Measurements from ENCODE around the gene NXT1. TPM values are rescaled to one million over a fixed set of nuclear protein-coding genes. Genes with fewer than 3 reads are reported as not detected.

The NXT1 gene
- total RNA-seq, 3 donors from 2014 or later, result 9.9 to 12.9 (median 10.6) TPM

DNA sequence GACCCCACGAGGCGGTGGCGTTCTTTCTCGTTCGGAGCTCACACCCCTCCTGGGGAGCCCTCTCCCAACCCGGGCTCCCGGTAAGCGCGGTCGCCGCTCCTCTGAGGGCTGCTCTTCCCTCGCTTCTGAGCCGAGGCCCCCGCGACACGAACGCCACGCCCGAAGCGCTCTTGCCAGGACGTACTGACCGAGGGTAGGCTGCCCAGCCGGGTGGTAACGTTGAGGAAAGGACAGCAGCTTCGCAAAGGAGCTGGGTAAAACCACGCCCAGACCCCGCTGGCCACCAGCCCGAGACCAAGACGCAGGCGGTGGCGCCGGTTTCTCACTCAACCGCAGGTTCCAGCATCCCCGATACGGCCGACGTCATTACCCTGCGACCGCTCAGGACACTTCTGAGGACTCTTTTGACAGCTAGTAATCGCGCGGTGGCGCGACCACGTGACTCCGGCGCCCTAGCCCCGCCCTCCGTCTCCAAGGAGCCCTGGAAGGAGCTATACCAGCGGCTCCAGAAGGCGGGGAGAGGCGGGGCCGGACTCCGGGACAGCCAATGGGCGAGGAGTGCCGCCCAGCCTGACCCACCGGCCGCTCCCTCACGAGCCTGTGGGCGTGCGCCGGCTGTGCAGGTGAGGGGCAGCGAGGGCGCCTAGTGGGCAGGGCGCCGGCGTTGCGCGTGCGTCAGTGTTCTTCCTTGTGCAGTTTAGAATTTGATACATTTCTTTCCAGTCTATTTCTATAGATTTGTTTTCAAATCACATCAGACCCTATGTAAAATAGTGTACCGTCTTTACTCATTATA is 7.4 kb downstream of the NXT1 start:
- Histone ChIP-seq H3K36me3 (ENCODE audit: low read depth) (peaks cover 4% of the 10 kb centered on the region), H3K4me3 (peak overlapping the region; percentile 43), H3K9me3 (no peaks in the 10 kb centered on the region), H3K4me1 (ENCODE audit: low read depth) (peaks cover 33% of the 10 kb centered on the region)
- DNase-seq (peak; percentile 100), ATAC-seq (peak; percentile 84)
- TF ChIP-seq, protein P1, sequence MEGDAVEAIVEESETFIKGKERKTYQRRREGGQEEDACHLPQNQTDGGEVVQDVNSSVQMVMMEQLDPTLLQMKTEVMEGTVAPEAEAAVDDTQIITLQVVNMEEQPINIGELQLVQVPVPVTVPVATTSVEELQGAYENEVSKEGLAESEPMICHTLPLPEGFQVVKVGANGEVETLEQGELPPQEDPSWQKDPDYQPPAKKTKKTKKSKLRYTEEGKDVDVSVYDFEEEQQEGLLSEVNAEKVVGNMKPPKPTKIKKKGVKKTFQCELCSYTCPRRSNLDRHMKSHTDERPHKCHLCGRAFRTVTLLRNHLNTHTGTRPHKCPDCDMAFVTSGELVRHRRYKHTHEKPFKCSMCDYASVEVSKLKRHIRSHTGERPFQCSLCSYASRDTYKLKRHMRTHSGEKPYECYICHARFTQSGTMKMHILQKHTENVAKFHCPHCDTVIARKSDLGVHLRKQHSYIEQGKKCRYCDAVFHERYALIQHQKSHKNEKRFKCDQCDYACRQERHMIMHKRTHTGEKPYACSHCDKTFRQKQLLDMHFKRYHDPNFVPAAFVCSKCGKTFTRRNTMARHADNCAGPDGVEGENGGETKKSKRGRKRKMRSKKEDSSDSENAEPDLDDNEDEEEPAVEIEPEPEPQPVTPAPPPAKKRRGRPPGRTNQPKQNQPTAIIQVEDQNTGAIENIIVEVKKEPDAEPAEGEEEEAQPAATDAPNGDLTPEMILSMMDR (IDR thresholded peaks at IDR 0.05), result peak; percentile 26
- intact Hi-C loops (cut with DNase I, micrococcal nuclease), result no loop called here

DNA sequence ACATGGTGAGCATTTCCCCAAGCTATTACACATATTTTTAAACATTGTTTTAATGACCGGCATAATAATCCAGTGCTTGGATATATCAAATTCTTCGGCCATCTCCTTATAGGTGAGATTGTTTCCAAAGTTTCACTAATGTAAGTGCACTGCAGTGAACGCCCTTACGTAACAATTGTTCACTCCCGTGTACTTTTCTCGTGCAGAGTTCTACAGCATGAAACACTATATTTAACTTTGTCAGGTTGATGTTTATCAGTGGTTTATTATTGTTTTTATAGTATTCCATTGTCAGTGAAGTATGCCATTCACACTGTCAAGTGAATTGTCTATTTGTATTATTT is 7.9 kb downstream of the NXT1 start:
- peaks cover 4% of the 10 kb centered on the region for H3K36me3 ChIP-seq (ENCODE audit: low read depth)
- no peak for ATAC-seq
- no peak overlapping the region for H3K4me3 ChIP-seq
- TF ChIP-seq, protein P1 (IDR thresholded peaks at IDR 0.05), result no peak
- no peak for DNase-seq
- intact Hi-C loops (cut with DNase I, micrococcal nuclease), result no loop called here
- peaks cover 39% of the 10 kb centered on the region for H3K4me1 ChIP-seq (ENCODE audit: low read depth)
- no peaks in the 10 kb centered on the region for H3K9me3 ChIP-seq

DNA sequence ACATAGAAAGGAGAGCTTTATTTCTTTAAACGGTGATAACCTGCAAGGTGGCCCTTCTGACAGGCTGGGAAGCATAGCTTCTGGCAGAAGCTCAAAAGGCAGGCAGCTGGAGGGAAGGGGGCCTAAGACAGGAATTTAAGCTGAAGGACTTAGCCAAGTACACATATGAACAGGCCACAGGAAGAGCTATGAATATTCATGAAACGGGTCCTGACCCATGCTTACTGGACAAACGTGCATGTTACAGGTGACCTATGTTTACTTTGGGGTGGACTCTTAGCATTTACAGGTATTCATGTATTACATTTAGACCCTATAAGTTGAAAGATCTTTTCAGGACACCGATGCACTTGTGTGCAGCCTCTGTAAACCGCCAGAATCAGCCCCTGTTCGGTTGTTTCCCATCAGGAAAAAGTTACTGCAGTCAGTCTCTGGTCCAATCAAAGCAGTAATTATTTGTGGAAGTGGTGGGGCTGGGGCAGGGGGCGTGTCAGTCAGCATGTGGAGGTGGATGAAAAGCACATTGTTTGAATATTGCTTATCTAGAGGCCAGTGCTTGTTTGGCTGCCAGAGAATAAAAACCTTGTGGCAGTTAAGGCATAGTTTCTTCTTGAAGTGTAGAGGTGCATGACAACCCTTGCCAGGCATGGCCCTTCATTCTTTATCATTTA is 8.5 kb downstream of the NXT1 start:
- intact Hi-C loops (cut with DNase I, micrococcal nuclease), result no loop called here
- peak in 2 of 3 donors; percentile 54 to 59 for DNase-seq
- TF ChIP-seq, protein P1 (IDR thresholded peaks at IDR 0.05), result no peak
- Histone ChIP-seq H3K36me3 (ENCODE audit: low read depth) (peaks cover 4% of the 10 kb centered on the region), H3K9me3 (no peaks in the 10 kb centered on the region), H3K4me3 (no peak overlapping the region), H3K4me1 (ENCODE audit: low read depth) (peaks cover 40% of the 10 kb centered on the region)
- ATAC-seq, result no peak

DNA sequence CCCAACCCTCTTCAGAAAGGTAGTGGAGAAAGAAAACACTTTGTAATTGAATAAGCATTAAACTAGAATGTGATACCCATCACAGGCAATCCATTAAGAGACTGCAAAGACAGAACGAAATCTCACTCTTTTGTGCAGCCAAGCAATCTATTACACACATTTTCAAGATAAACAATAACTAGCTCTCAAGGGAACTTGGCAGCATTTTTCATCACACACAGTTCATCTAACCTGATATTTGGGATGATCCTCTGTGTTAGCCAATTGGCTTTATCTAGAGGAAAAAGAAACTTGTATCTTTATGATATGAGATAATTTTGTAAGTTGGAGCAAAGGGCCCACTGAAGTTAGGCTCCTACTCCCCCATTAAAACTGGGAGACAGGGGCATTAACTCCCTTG is 9.9 kb downstream of the NXT1 start:
- H3K9me3 ChIP-seq, result no peaks in the 10 kb centered on the region
- DNase-seq (no peak), ATAC-seq (no peak)
- H3K4me3 ChIP-seq, result no peak overlapping the region
- TF ChIP-seq, protein P1 (IDR thresholded peaks at IDR 0.05), result no peak
- intact Hi-C loops (cut with DNase I, micrococcal nuclease), result no loop called here
- H3K36me3 ChIP-seq (ENCODE audit: low read depth), result no peaks in the 10 kb centered on the region
- H3K4me1 ChIP-seq (ENCODE audit: low read depth), result peaks cover 40% of the 10 kb centered on the region

DNA sequence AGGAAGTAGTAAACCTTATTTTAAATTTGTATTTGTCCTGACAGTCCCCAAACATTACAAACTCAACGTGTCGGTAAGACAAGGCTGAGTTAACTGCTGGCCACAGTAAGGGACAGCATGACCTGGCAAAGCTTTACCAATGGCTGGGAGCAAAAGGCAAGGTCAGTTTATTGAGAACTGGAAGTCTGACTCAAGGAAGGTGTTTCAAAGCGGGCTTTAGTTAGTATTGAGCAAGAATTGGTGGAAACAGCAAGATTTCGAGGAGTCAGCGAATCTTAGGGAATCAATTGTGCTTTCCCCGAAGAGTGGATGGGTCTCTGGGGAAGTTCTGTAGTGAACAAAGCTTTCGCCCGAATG is 10.5 kb downstream of the NXT1 start:
- peak overlapping the region; percentile 91 for H3K4me3 ChIP-seq
- ATAC-seq (no peak), DNase-seq (peak in 1 of 3 donors; percentile 48)
- H3K4me1 ChIP-seq (ENCODE audit: low read depth), result peaks cover 44% of the 10 kb centered on the region
- TF ChIP-seq, protein P1 (IDR thresholded peaks at IDR 0.05), result no peak
- intact Hi-C loops (cut with DNase I, micrococcal nuclease), result no loop called here
- H3K36me3 ChIP-seq (ENCODE audit: low read depth), result no peaks in the 10 kb centered on the region
- no peaks in the 10 kb centered on the region for H3K9me3 ChIP-seq

Measured in mucosa of descending colon (tissue), 3 donors.